OCI-LY3 (cell line): ENCODE results near the gene NMT1.

Experiments
- EZH2phosphoT487 ChIP-seq: fragments of 200-600 bp; shearing (Covaris generic); IDR thresholded peaks from 2 replicates; pipeline ENCODE4 v1.6.1; 2018; ENCODE audit warnings: antibody characterized with exemption, mixed run types, low read depth
- TF ChIP-seq, protein P1 (sequence below): fragments of 200-600, 300-600 bp; sonication (generic); IDR thresholded peaks from 2 replicates; pipeline ENCODE4 v1.5.1; 2014; ENCODE audit warnings: antibody characterized with exemption, low read length, low read depth

DNA sequence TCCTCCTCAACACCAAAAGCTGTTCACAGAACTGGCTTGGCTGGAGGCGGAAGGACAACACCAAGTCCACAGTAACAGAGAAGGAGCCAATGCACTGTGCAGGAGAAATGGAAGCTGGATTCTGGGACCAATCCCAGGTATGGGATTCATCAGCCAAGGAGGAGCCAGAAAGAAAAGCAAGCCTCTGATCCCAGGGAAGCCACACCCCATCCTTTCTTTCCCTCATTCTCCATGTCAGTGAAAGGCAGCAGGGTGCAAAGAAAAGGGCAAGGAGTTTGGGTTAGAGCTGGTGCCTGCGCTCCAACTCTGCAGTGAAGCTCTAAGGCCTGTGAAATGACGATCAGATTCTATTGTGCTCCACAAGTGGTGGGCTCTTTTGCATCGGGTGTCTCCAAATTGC, 20.7 kb upstream of the NMT1 start:
- TF ChIP-seq, protein P1, sequence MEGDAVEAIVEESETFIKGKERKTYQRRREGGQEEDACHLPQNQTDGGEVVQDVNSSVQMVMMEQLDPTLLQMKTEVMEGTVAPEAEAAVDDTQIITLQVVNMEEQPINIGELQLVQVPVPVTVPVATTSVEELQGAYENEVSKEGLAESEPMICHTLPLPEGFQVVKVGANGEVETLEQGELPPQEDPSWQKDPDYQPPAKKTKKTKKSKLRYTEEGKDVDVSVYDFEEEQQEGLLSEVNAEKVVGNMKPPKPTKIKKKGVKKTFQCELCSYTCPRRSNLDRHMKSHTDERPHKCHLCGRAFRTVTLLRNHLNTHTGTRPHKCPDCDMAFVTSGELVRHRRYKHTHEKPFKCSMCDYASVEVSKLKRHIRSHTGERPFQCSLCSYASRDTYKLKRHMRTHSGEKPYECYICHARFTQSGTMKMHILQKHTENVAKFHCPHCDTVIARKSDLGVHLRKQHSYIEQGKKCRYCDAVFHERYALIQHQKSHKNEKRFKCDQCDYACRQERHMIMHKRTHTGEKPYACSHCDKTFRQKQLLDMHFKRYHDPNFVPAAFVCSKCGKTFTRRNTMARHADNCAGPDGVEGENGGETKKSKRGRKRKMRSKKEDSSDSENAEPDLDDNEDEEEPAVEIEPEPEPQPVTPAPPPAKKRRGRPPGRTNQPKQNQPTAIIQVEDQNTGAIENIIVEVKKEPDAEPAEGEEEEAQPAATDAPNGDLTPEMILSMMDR: no peak
- TF ChIP-seq EZH2phosphoT487: no peak
